GM23338 (cell line): ENCODE results near the gene C1orf115. TPM values are rescaled to one million over a fixed set of nuclear protein-coding genes. Genes with fewer than 3 reads are reported as not detected.

ENCODE experiments used
- ATAC-seq: fragments of 200-7000 bp; cut with Tn5 transposase; 3 replicates; pipeline ENCODE4 v1.9.1; 2020
- DNase-seq: peaks from one replicate; pipeline ENCODE4 v3.0.0-alpha.2; 2015; ENCODE audit warnings: low spot score
- H2AFZ ChIP-seq: fragments of 200-600 bp; sonication (generic); 2 replicates; pipeline ENCODE4 v1.8.0; 2016; ENCODE audit warnings: antibody characterized with exemption, mild to moderate bottlenecking, moderate library complexity
- H3F3A ChIP-seq: fragments of 200-600 bp; sonication (generic); replicated peaks from 2 replicates; pipeline ENCODE4 v1.8.0; 2017; ENCODE audit warnings: antibody characterized with exemption, mixed run types, low read depth
- H3K27ac ChIP-seq: fragments of 200-600 bp; sonication (generic); 2 replicates; pipeline ENCODE4 v1.6.1; 2016; ENCODE audit warnings: low read depth
- H3K27me3 ChIP-seq: fragments of 200-600 bp; sonication (generic); 2 replicates; pipeline ENCODE4 v1.8.0; 2016; ENCODE audit warnings: mild to moderate bottlenecking, mixed run types, moderate library complexity; ENCODE audit not compliant: insufficient read depth
- H3K36me3 ChIP-seq: fragments of 200-600 bp; sonication (generic); 2 replicates; pipeline ENCODE4 v1.8.0; 2016; ENCODE audit warnings: mild to moderate bottlenecking; ENCODE audit not compliant: insufficient read depth
- H3K4me1 ChIP-seq: fragments of 200-600 bp; sonication (generic); 2 replicates; pipeline ENCODE4 v1.8.0; 2016; ENCODE audit warnings: mild to moderate bottlenecking, moderate library complexity; ENCODE audit not compliant: insufficient read depth
- H3K4me2 ChIP-seq: fragments of 200-600 bp; sonication (generic); 2 replicates; pipeline ENCODE4 v1.7.1; 2017; ENCODE audit warnings: mixed run types
- H3K4me3 ChIP-seq: fragments of 200-600 bp; sonication (generic); 2 replicates; pipeline ENCODE4 v1.6.1; 2016; ENCODE audit warnings: mixed run types
- H3K79me2 ChIP-seq: fragments of 200-600 bp; sonication (generic); replicated peaks from 2 replicates; pipeline ENCODE4 v1.8.0; 2017; ENCODE audit warnings: mild to moderate bottlenecking; ENCODE audit not compliant: insufficient read depth
- H3K9me2 ChIP-seq: fragments of 200-600 bp; sonication (generic); 2 replicates; pipeline ENCODE4 v1.8.0; 2017; ENCODE audit not compliant: insufficient read depth
- H4K20me1 ChIP-seq: fragments of 200-600 bp; sonication (generic); replicated peaks from 2 replicates; pipeline ENCODE4 v1.8.0; 2017; ENCODE audit warnings: mild to moderate bottlenecking; ENCODE audit not compliant: insufficient read depth
- H3K27ac Mint-ChIP-seq: 2 replicates; pipeline ENCODE4 v1.8.0; 2020; ENCODE audit warnings: inconsistent platforms, mild to moderate bottlenecking, moderate library complexity, mixed read lengths
- H3K27me3 Mint-ChIP-seq: 3 replicates; pipeline ENCODE4 v1.8.0; 2022; ENCODE audit warnings: low read depth, mild to moderate bottlenecking, moderate library complexity, mixed read lengths, inconsistent platforms; ENCODE audit not compliant: insufficient read depth, poor library complexity
- H3K36me3 Mint-ChIP-seq: 3 replicates; pipeline ENCODE4 v1.8.0; 2021; ENCODE audit warnings: low read depth, mild to moderate bottlenecking, inconsistent platforms, moderate library complexity, mixed read lengths
- H3K4me1 Mint-ChIP-seq: 3 replicates; pipeline ENCODE4 v1.8.0; 2020; ENCODE audit warnings: mild to moderate bottlenecking, inconsistent platforms, mixed read lengths
- H3K4me3 Mint-ChIP-seq: 3 replicates; pipeline ENCODE4 v1.8.0; 2021; ENCODE audit warnings: moderate library complexity, mild to moderate bottlenecking, inconsistent platforms, mixed read lengths
- H3K9me3 Mint-ChIP-seq: 3 replicates; pipeline ENCODE4 v1.8.0; 2020; ENCODE audit warnings: moderate library complexity, mild to moderate bottlenecking, inconsistent platforms, mixed read lengths
- CREB1 ChIP-seq: fragments of 250-450 bp; sonication (Bioruptor Pico); IDR thresholded peaks from 2 replicates; pipeline ENCODE4 v1.5.0; 2020; ENCODE audit warnings: low read depth, mild to moderate bottlenecking, moderate library complexity
- EZH2 ChIP-seq: fragments of 200-600 bp; sonication (generic); IDR thresholded peaks from one replicate; pipeline ENCODE4 v1.8.0; 2017; ENCODE audit warnings: antibody characterized with exemption, mild to moderate bottlenecking, low read depth; ENCODE audit not compliant: unreplicated experiment
- EZH2phosphoT487 ChIP-seq: fragments of 200-600 bp; sonication (generic); IDR thresholded peaks from one replicate; pipeline ENCODE4 v1.8.1; 2018; ENCODE audit warnings: antibody characterized with exemption; ENCODE audit not compliant: unreplicated experiment
- JUNB ChIP-seq: IDR thresholded peaks from one replicate; pipeline ENCODE4 v1.6.1; 2016; ENCODE audit warnings: antibody characterized with exemption; ENCODE audit not compliant: unreplicated experiment
- NANOG ChIP-seq: IDR thresholded peaks from 2 replicates; pipeline ENCODE4 v1.6.1; 2016; ENCODE audit warnings: antibody characterized with exemption, borderline replicate concordance
- POLR2AphosphoS5 ChIP-seq: IDR thresholded peaks from 2 replicates; pipeline ENCODE4 v1.6.1; 2016; ENCODE audit warnings: antibody characterized with exemption, low read depth
- REST ChIP-seq: IDR thresholded peaks from one replicate; pipeline ENCODE4 v1.6.1; 2018; ENCODE audit warnings: antibody characterized with exemption; ENCODE audit not compliant: unreplicated experiment
- STAT1 ChIP-seq: IDR thresholded peaks from one replicate; pipeline ENCODE4 v1.6.1; 2016; ENCODE audit warnings: antibody characterized with exemption; ENCODE audit not compliant: unreplicated experiment
- ZNF114 ChIP-seq: fragments of 250-450 bp; sonication (Bioruptor Pico); IDR thresholded peaks from 2 replicates; pipeline ENCODE4 v1.5.0; 2020; ENCODE audit warnings: mild to moderate bottlenecking, moderate library complexity
- ZNF331 ChIP-seq: fragments of 250-450 bp; sonication (Bioruptor Pico); IDR thresholded peaks from 2 replicates; pipeline ENCODE4 v1.5.0; 2020; ENCODE audit warnings: low read depth, mild to moderate bottlenecking, moderate library complexity
- polyA plus RNA-seq: library from polyadenylated mRNA; unstranded; fragments of >200 nt; fragmentation: Nextera tagmentation; extraction: Ambion mirVana; gene quantifications from 2 replicates; pipeline ENCODE4 v1.2.1, GENCODE V29; 2016
- total RNA-seq: library from RNA; depleted of rRNA; stranded (reverse); fragments of >200 nt; shearing (Covaris generic); gene quantifications from 2 replicates; pipeline ENCODE4 v1.2.3, GENCODE V29; 2014
- TF ChIP-seq, protein P1 (sequence below): fragments of 250-450 bp; sonication (Bioruptor Pico); IDR thresholded peaks from 2 replicates; pipeline ENCODE4 v1.5.0; 2020; ENCODE audit warnings: mild to moderate bottlenecking, moderate library complexity
- TF ChIP-seq, protein P2 (sequence below), 2 experiments: fragments of 200-600 bp in 1 of 2; sonication (generic) in 1 of 2; conservative IDR thresholded peaks; 2 replicates each; pipeline versions ENCODE4 v1.5.1 to v1.6.1; 2016 to 2017; ENCODE audit warnings: antibody characterized with exemption in 2 of 2, low read depth in 2 of 2, mild to moderate bottlenecking in 2 of 2, moderate library complexity in 1 of 2
- TF ChIP-seq, protein P3 (sequence below): IDR thresholded peaks from 2 replicates; pipeline ENCODE4 v1.6.1; 2016; ENCODE audit warnings: antibody characterized with exemption

Gene C1orf115
- total and polyA plus RNA-seq, 2 experiments from 2014 or later, result 2.5 to 6.0 TPM

DNA sequence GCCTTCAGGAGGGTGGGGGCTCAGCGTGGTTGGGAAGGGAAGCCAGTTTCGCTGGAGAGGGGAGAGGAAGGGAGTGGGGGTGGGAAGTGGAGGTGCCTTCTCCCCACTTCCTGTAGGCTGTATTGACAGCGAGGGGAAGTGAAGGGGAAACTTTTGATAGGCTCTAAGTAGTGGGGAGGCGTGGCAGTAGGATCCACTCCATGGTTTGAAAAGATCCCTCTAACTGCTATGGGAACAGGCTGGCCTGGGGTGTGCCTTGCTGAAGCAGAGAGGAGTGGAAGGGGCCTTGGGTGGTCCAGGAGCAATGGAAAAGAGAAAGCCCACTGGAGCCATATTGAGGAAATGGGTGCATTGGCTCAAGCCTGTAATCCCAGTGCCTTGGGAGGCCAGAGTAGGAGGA lies 20.2 kb downstream of the C1orf115 start:
- H3K36me3 Mint-ChIP-seq, result 0 out of 3 replicates have a peak, but pooled peaks cover 4% of the 10 kb centered on the region
- no peaks in the 10 kb centered on the region for H4K20me1 ChIP-seq
- H3K36me3 ChIP-seq, result peaks cover 3% of the 10 kb centered on the region; the same call in 1 of the 2 replicates
- H3K4me1 ChIP-seq, result no peaks in the 10 kb centered on the region
- 0 out of 2 replicates have a peak, but pooled peaks cover 7% of the 10 kb centered on the region for H3K9me2 ChIP-seq
- no peak overlapping the region for H3K4me3 Mint-ChIP-seq
- no peaks in the 10 kb centered on the region for H3K79me2 ChIP-seq
- DNase-seq, result no peak
- no peak overlapping the region for H3K4me3 ChIP-seq
- no peak overlapping the region for H2AFZ ChIP-seq
- no peaks in the 10 kb centered on the region for H3F3A ChIP-seq
- H3K27ac ChIP-seq, result no peak overlapping the region
- H3K27ac Mint-ChIP-seq, result no peak overlapping the region
- no peaks in the 10 kb centered on the region for H3K27me3 Mint-ChIP-seq
- peak; percentile 57 for ATAC-seq
- H3K27me3 ChIP-seq, result no peaks in the 10 kb centered on the region
- peaks cover 7% of the 10 kb centered on the region for H3K4me1 Mint-ChIP-seq
- no peak for TF ChIP-seq CREB1 (CRISPR knock-in tag)
- no peak for TF ChIP-seq JUNB
- no peak for TF ChIP-seq EZH2
- TF ChIP-seq NANOG, result no peak
- no peak for TF ChIP-seq EZH2phosphoT487
- no peak for TF ChIP-seq POLR2AphosphoS5
- TF ChIP-seq, protein P1, sequence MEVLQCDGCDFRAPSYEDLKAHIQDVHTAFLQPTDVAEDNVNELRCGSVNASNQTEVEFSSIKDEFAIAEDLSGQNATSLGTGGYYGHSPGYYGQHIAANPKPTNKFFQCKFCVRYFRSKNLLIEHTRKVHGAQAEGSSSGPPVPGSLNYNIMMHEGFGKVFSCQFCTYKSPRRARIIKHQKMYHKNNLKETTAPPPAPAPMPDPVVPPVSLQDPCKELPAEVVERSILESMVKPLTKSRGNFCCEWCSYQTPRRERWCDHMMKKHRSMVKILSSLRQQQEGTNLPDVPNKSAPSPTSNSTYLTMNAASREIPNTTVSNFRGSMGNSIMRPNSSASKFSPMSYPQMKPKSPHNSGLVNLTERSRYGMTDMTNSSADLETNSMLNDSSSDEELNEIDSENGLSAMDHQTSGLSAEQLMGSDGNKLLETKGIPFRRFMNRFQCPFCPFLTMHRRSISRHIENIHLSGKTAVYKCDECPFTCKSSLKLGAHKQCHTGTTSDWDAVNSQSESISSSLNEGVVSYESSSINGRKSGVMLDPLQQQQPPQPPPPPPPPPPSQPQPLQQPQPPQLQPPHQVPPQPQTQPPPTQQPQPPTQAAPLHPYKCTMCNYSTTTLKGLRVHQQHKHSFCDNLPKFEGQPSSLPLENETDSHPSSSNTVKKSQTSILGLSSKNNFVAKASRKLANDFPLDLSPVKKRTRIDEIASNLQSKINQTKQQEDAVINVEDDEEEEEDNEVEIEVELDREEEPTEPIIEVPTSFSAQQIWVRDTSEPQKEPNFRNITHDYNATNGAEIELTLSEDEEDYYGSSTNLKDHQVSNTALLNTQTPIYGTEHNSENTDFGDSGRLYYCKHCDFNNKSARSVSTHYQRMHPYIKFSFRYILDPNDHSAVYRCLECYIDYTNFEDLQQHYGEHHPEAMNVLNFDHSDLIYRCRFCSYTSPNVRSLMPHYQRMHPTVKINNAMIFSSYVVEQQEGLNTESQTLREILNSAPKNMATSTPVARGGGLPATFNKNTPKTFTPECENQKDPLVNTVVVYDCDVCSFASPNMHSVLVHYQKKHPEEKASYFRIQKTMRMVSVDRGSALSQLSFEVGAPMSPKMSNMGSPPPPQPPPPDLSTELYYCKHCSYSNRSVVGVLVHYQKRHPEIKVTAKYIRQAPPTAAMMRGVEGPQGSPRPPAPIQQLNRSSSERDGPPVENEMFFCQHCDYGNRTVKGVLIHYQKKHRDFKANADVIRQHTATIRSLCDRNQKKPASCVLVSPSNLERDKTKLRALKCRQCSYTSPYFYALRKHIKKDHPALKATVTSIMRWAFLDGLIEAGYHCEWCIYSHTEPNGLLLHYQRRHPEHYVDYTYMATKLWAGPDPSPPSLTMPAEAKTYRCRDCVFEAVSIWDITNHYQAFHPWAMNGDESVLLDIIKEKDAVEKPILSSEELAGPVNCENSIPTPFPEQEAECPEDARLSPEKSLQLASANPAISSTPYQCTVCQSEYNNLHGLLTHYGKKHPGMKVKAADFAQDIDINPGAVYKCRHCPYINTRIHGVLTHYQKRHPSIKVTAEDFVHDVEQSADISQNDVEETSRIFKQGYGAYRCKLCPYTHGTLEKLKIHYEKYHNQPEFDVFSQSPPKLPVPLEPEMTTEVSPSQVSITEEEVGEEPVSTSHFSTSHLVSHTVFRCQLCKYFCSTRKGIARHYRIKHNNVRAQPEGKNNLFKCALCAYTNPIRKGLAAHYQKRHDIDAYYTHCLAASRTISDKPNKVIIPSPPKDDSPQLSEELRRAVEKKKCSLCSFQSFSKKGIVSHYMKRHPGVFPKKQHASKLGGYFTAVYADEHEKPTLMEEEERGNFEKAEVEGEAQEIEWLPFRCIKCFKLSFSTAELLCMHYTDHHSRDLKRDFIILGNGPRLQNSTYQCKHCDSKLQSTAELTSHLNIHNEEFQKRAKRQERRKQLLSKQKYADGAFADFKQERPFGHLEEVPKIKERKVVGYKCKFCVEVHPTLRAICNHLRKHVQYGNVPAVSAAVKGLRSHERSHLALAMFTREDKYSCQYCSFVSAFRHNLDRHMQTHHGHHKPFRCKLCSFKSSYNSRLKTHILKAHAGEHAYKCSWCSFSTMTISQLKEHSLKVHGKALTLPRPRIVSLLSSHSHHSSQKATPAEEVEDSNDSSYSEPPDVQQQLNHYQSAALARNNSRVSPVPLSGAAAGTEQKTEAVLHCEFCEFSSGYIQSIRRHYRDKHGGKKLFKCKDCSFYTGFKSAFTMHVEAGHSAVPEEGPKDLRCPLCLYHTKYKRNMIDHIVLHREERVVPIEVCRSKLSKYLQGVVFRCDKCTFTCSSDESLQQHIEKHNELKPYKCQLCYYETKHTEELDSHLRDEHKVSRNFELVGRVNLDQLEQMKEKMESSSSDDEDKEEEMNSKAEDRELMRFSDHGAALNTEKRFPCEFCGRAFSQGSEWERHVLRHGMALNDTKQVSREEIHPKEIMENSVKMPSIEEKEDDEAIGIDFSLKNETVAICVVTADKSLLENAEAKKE (CRISPR knock-in tag), result no peak
- TF ChIP-seq, protein P2, sequence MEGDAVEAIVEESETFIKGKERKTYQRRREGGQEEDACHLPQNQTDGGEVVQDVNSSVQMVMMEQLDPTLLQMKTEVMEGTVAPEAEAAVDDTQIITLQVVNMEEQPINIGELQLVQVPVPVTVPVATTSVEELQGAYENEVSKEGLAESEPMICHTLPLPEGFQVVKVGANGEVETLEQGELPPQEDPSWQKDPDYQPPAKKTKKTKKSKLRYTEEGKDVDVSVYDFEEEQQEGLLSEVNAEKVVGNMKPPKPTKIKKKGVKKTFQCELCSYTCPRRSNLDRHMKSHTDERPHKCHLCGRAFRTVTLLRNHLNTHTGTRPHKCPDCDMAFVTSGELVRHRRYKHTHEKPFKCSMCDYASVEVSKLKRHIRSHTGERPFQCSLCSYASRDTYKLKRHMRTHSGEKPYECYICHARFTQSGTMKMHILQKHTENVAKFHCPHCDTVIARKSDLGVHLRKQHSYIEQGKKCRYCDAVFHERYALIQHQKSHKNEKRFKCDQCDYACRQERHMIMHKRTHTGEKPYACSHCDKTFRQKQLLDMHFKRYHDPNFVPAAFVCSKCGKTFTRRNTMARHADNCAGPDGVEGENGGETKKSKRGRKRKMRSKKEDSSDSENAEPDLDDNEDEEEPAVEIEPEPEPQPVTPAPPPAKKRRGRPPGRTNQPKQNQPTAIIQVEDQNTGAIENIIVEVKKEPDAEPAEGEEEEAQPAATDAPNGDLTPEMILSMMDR (conservative IDR thresholded peaks at IDR 0.05; ENCODE audit: low read depth in 2 of 2), result no peak
- no peak for TF ChIP-seq STAT1
- no peak for TF ChIP-seq ZNF331 (CRISPR knock-in tag)
- no peak for TF ChIP-seq ZNF114 (CRISPR knock-in tag)
- TF ChIP-seq, protein P3, sequence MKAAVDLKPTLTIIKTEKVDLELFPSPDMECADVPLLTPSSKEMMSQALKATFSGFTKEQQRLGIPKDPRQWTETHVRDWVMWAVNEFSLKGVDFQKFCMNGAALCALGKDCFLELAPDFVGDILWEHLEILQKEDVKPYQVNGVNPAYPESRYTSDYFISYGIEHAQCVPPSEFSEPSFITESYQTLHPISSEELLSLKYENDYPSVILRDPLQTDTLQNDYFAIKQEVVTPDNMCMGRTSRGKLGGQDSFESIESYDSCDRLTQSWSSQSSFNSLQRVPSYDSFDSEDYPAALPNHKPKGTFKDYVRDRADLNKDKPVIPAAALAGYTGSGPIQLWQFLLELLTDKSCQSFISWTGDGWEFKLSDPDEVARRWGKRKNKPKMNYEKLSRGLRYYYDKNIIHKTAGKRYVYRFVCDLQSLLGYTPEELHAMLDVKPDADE, result no peak
- TF ChIP-seq REST, result no peak
- no peak overlapping the region for H3K4me2 ChIP-seq
- H3K9me3 Mint-ChIP-seq, result peaks cover 12% of the 10 kb centered on the region; the same call in 2 of the 3 replicates
